Keratinocyte (primary cell): ENCODE data around the gene TJP2. TPM values are rescaled to one million over a fixed set of nuclear protein-coding genes. Genes with fewer than 3 reads are reported as not detected.

ENCODE experiments used
- DNase-seq: peaks from one replicate; pipeline ENCODE4 v3.0.0-alpha.2; 2011; ENCODE audit warnings: low read depth, missing footprints, low spot score
- FAIRE-seq: peaks from 2 replicates; lab custom pipeline; 2011; peaks lifted over from hg19 to GRCh38; lab: Jason Lieb, UNC
- H2AFZ ChIP-seq: 2 replicates; pipeline ENCODE4 v1.6.0; 2012; ENCODE audit warnings: low read length, control low read depth, inconsistent platforms; ENCODE audit not compliant: control insufficient read depth
- H3K27ac ChIP-seq: 2 replicates; pipeline ENCODE4 v1.5.1; 2011; ENCODE audit warnings: low read length; ENCODE audit not compliant: control insufficient read depth, insufficient read depth
- H3K27me3 ChIP-seq: 3 replicates; pipeline ENCODE4 v1.6.0; 2011; ENCODE audit warnings: low read length; ENCODE audit not compliant: control insufficient read depth, insufficient read depth; ENCODE audit errors: extremely low read depth
- H3K36me3 ChIP-seq, 2 experiments: 2 replicates in 1 of 2; 3 replicates in 1 of 2; pipeline ENCODE4 v1.5.1; 2011; ENCODE audit warnings: low read length in 2 of 2, mild to moderate bottlenecking in 1 of 2; ENCODE audit not compliant: control insufficient read depth in 2 of 2, insufficient read depth in 2 of 2; ENCODE audit errors: extremely low read depth in 1 of 2
- H3K4me1 ChIP-seq: 3 replicates; pipeline ENCODE4 v1.5.1; 2011; ENCODE audit warnings: low read length; ENCODE audit not compliant: control insufficient read depth, insufficient read depth; ENCODE audit errors: extremely low read depth
- H3K4me2 ChIP-seq: 3 replicates; pipeline ENCODE4 v1.6.0; 2011; ENCODE audit warnings: low read depth, low read length; ENCODE audit not compliant: control insufficient read depth, insufficient read depth; ENCODE audit errors: extremely low read depth
- H3K4me3 ChIP-seq, 3 experiments: fragments of 200-600 bp in 1 of 3; sonication (generic) in 1 of 3; 2 replicates in 2 of 3; 3 replicates in 1 of 3; pipeline ENCODE4 v1.5.1; 2011 to 2016; ENCODE audit warnings: low read length in 3 of 3, mild to moderate bottlenecking in 3 of 3, control low read depth in 2 of 3, inconsistent platforms in 1 of 3, low read depth in 1 of 3, mixed read lengths in 1 of 3, mixed run types in 1 of 3, moderate library complexity in 1 of 3; ENCODE audit not compliant: control insufficient read depth in 2 of 3, insufficient read depth in 2 of 3; ENCODE audit errors: extremely low read depth in 1 of 3
- H3K79me2 ChIP-seq: 2 replicates; pipeline ENCODE4 v1.6.0; 2012; ENCODE audit warnings: low read length; ENCODE audit not compliant: control insufficient read depth, insufficient read depth
- H3K9ac ChIP-seq: 3 replicates; pipeline ENCODE4 v1.6.0; 2011; ENCODE audit warnings: low read length; ENCODE audit not compliant: control insufficient read depth, insufficient read depth; ENCODE audit errors: extremely low read depth
- H3K9me1 ChIP-seq: 3 replicates; pipeline ENCODE4 v1.6.0; 2011; ENCODE audit warnings: low read length; ENCODE audit not compliant: control insufficient read depth, insufficient read depth; ENCODE audit errors: extremely low read depth
- H3K9me3 ChIP-seq: 2 replicates; pipeline ENCODE4 v1.5.1; 2012; ENCODE audit warnings: low read depth, low read length; ENCODE audit not compliant: control insufficient read depth
- H4K20me1 ChIP-seq: 3 replicates; pipeline ENCODE4 v1.6.0; 2011; ENCODE audit warnings: low read length; ENCODE audit not compliant: control insufficient read depth, insufficient read depth; ENCODE audit errors: extremely low read depth
- EZH2 ChIP-seq: IDR thresholded peaks from one replicate; pipeline ENCODE4 v1.6.1; 2012; ENCODE audit warnings: inconsistent platforms, mild to moderate bottlenecking, low read length, moderate library complexity
- dilution Hi-C: fragments of 300-500 bp; cut with MboI; formaldehyde crosslinking; loops from one replicate; pipeline ENCODE4 v1.7.0; 2020; ENCODE audit warnings: low sequenced_read_pairs; ENCODE audit not compliant: extremely low pct_ligation_motif_present
- polyA plus RNA-seq, 5 experiments: library from polyadenylated mRNA; depleted of rRNA in 3 of 5; stranded (reverse) in 3 of 5; stranded (forward) in 1 of 5; unstranded in 1 of 5; fragments of >200 nt; gene quantifications; 1 replicate in 1 of 5; 2 replicates in 3 of 5; 3 replicates in 1 of 5; pipeline versions ENCODE4 v1.2.1 to v1.2.3, GENCODE V29; 2011 to 2012; ENCODE audit warnings: missing spikeins in 2 of 5, low read depth in 1 of 5, low replicate concordance in 1 of 5
- TF ChIP-seq, protein P1 (sequence below), 3 experiments: IDR thresholded peaks in 1 of 3; conservative IDR thresholded peaks in 1 of 3; optimal IDR thresholded peaks in 1 of 3; 2 replicates in 2 of 3; 3 replicates in 1 of 3; pipeline versions ENCODE3 to v1.5.1; 2011; ENCODE audit warnings: low read length in 3 of 3, mild to moderate bottlenecking in 3 of 3, moderate library complexity in 2 of 3, control low read depth in 1 of 3, inconsistent platforms in 1 of 3; ENCODE audit not compliant: insufficient read depth in 2 of 3; ENCODE audit errors: extremely low read depth in 1 of 3

TJP2 gene
- polyA plus RNA-seq, 1 donor (not counting 4 experiments of a cell fraction or from before 2014, with no cell fraction given) = 74.8 TPM

DNA sequence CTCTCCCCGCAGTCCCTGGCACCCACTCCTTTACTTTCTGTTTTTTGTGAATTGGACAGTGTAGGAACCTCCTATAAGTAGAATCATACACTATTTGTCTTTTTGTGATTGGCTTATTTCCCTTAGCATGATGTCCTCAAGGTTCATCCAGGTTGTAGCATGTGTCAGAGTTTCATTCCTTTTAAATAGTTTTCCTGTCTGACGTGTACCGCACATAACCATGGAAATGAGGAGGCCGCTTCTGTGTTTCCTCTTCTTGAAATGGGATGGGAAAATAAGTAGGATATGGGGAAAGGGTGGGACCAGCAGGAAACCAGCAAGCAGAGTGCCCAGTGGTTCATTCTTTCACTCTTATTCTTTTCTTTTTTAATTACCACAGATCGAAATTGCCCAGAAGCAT is 78.4 kb downstream of the TJP2 start:
- no peak for DNase-seq
- no peak for FAIRE-seq
- Histone ChIP-seq H3K4me3 (no peak overlapping the region), H3K4me2 (peak overlapping the region; percentile 47), H3K36me3 (peaks cover 23 to 41% of the 10 kb centered on the region in 2 experiments), H3K9me3 (no peaks in the 10 kb centered on the region), H3K27ac (peak overlapping the region; percentile 62), H3K9ac (no peak overlapping the region), H3K79me2 (no peaks in the 10 kb centered on the region), H3K9me1 (no peaks in the 10 kb centered on the region), H4K20me1 (no peaks in the 10 kb centered on the region), H3K27me3 (no peaks in the 10 kb centered on the region), H2AFZ (no peak overlapping the region), H3K4me1 (peaks cover 16% of the 10 kb centered on the region)
- dilution Hi-C loops = no loop called here
- TF ChIP-seq, protein P1, sequence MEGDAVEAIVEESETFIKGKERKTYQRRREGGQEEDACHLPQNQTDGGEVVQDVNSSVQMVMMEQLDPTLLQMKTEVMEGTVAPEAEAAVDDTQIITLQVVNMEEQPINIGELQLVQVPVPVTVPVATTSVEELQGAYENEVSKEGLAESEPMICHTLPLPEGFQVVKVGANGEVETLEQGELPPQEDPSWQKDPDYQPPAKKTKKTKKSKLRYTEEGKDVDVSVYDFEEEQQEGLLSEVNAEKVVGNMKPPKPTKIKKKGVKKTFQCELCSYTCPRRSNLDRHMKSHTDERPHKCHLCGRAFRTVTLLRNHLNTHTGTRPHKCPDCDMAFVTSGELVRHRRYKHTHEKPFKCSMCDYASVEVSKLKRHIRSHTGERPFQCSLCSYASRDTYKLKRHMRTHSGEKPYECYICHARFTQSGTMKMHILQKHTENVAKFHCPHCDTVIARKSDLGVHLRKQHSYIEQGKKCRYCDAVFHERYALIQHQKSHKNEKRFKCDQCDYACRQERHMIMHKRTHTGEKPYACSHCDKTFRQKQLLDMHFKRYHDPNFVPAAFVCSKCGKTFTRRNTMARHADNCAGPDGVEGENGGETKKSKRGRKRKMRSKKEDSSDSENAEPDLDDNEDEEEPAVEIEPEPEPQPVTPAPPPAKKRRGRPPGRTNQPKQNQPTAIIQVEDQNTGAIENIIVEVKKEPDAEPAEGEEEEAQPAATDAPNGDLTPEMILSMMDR (optimal IDR thresholded peaks at IDR 0.05 in 1 of 3, IDR thresholded peaks at IDR 0.05 in 1 of 3, conservative IDR thresholded peaks at IDR 0.05 in 1 of 3; ENCODE audit: extremely low read depth in 1 of 3, insufficient read depth in 2 of 3, low read length in 3 of 3) = no peak
- TF ChIP-seq EZH2 = no peak

GRCh38 chr9:69253057-69253456 is 79.0 kb downstream of the TJP2 start:
- Histone ChIP-seq H3K27me3 (no peaks in the 10 kb centered on the region), H3K79me2 (no peaks in the 10 kb centered on the region), H3K4me2 (peak overlapping the region; percentile 47), H2AFZ (no peak overlapping the region), H3K36me3 (peaks cover 20 to 41% of the 10 kb centered on the region in 2 experiments), H3K9me3 (no peaks in the 10 kb centered on the region), H4K20me1 (no peaks in the 10 kb centered on the region), H3K9me1 (no peaks in the 10 kb centered on the region), H3K27ac (peak overlapping the region; percentile 62), H3K9ac (no peak overlapping the region), H3K4me1 (peaks cover 16% of the 10 kb centered on the region), H3K4me3 (no peak overlapping the region)
- dilution Hi-C loops = no loop called here
- FAIRE-seq (peak; percentile 95), DNase-seq (peak; percentile 1)
- TF ChIP-seq EZH2 = no peak
- TF ChIP-seq, protein P1 (optimal IDR thresholded peaks at IDR 0.05 in 1 of 3, IDR thresholded peaks at IDR 0.05 in 1 of 3, conservative IDR thresholded peaks at IDR 0.05 in 1 of 3; ENCODE audit: extremely low read depth in 1 of 3, insufficient read depth in 2 of 3, low read length in 3 of 3) = no peak
